GM12873 (cell line): ENCODE data around the gene WARS2.

Experiments
- CTCF ChIP-seq: IDR thresholded peaks from 2 replicates; pipeline ENCODE4 v1.5.1; 2012; ENCODE audit warnings: low read depth, mild to moderate bottlenecking, moderate library complexity, low read length, control low read depth; ENCODE audit not compliant: insufficient read depth; ENCODE audit errors: missing control alignments

WARS2 gene

GRCh38 chr1:119004129-119004527, 136.3 kb downstream of the WARS2 start:
- no peak for TF ChIP-seq CTCF

GRCh38 chr1:119003413-119004128, 136.9 kb downstream of the WARS2 start:
- TF ChIP-seq CTCF, result no peak

GRCh38 chr1:119002028-119002686, 138.3 kb downstream of the WARS2 start:
- no peak for TF ChIP-seq CTCF

- TF ChIP-seq CTCF, result no peak
Observed at GRCh38 chr1:119001181-119002027, 139.0 kb downstream of the WARS2 start.

- no peak for TF ChIP-seq CTCF
Observed at GRCh38 chr1:119000371-119001180, 139.9 kb downstream of the WARS2 start.

GRCh38 chr1:118999348-119000071, 140.9 kb downstream of the WARS2 start:
- TF ChIP-seq CTCF, result no peak
